ENCODE results near the gene C22orf15.

GRCh38 chr22:23793326-23793725 is 30.5 kb downstream of the C22orf15 start:
- TF ChIP-seq, protein P1, sequence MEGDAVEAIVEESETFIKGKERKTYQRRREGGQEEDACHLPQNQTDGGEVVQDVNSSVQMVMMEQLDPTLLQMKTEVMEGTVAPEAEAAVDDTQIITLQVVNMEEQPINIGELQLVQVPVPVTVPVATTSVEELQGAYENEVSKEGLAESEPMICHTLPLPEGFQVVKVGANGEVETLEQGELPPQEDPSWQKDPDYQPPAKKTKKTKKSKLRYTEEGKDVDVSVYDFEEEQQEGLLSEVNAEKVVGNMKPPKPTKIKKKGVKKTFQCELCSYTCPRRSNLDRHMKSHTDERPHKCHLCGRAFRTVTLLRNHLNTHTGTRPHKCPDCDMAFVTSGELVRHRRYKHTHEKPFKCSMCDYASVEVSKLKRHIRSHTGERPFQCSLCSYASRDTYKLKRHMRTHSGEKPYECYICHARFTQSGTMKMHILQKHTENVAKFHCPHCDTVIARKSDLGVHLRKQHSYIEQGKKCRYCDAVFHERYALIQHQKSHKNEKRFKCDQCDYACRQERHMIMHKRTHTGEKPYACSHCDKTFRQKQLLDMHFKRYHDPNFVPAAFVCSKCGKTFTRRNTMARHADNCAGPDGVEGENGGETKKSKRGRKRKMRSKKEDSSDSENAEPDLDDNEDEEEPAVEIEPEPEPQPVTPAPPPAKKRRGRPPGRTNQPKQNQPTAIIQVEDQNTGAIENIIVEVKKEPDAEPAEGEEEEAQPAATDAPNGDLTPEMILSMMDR (IDR thresholded peaks at IDR 0.05; ENCODE audit: insufficient read depth, low read depth, low read length) = no peak
- no peak for TF ChIP-seq EZH2 (IDR thresholded peaks at IDR 0.05; ENCODE audit: insufficient read depth, low read length)
